ENCODE data around the gene MTX2.

- TF ChIP-seq GATA2 (IDR thresholded peaks at IDR 0.05; ENCODE audit: low read depth, low read length) (no peak), GATA3 (IDR thresholded peaks at IDR 0.05; ENCODE audit: low read depth, low read length) (no peak)
Observed at GRCh38 chr2:176324862-176325261, 55.6 kb downstream of the MTX2 start.
